Muscle of back (tissue), 11 donors: Measurements from ENCODE around the gene KRT33A. TPM values are rescaled to one million over a fixed set of nuclear protein-coding genes. Genes with fewer than 3 reads are reported as not detected.

Source experiments
- DNase-seq, 3 donors: peaks; one replicate each; pipeline versions ENCODE4 v3.0.0 to v3.0.0-alpha.2; 2013
- polyA plus RNA-seq, 10 donors: library from polyadenylated mRNA; unstranded; fragments of 120-200 nt; gene quantifications; one replicate each; pipeline ENCODE4 v1.2.1, GENCODE V29; 2013; ENCODE audit not compliant: insufficient read length in 10 of 10

KRT33A gene
- polyA plus RNA-seq, 10 donors = not detected

- DNase-seq = no peak
These were observed 46.5 kb downstream of the KRT33A start for GRCh38 chr17:41304091-41304490.

- no peak for DNase-seq
These were observed 47.6 kb downstream of the KRT33A start for GRCh38 chr17:41302981-41303380.

- no peak for DNase-seq
These were observed 48.4 kb downstream of the KRT33A start, which contains the start of gene KRTAP29-1 for GRCh38 chr17:41301916-41302901. Gene KRTAP29-1 (minus strand): TSS chr17:41302851. CDS start chr17:41302851, 0 bp downstream.

- DNase-seq = no peak
These were observed 49.3 kb downstream of the KRT33A start for GRCh38 chr17:41301204-41301790.

- DNase-seq = no peak
These were observed 52.0 kb downstream of the KRT33A start for GRCh38 chr17:41298458-41299135.

GRCh38 chr17:41296846-41297245, 53.8 kb downstream of the KRT33A start:
- no peak for DNase-seq

Other genes starting within 250 kb of the KRT33A start
- gene KRTAP4-16, start 248.6 kb downstream of the KRT33A start, polyA plus RNA-seq = not detected
- gene KRTAP4-9, start 245.4 kb downstream of the KRT33A start, polyA plus RNA-seq = not detected
- not detected for gene KRTAP4-11, start 232.5 kb downstream of the KRT33A start, polyA plus RNA-seq
- gene KRTAP4-12, start 226.6 kb downstream of the KRT33A start, polyA plus RNA-seq = not detected
- gene KRTAP4-6, start 210.3 kb downstream of the KRT33A start, polyA plus RNA-seq = not detected
- gene KRTAP4-5, start 201.0 kb downstream of the KRT33A start, polyA plus RNA-seq = not detected
- gene KRTAP4-4, start 190.1 kb downstream of the KRT33A start, polyA plus RNA-seq = not detected
- gene KRTAP4-3, start 182.6 kb downstream of the KRT33A start, polyA plus RNA-seq = not detected
- not detected for gene KRTAP4-2, start 172.6 kb downstream of the KRT33A start, polyA plus RNA-seq
- gene KRTAP4-1, start 165.9 kb downstream of the KRT33A start, polyA plus RNA-seq = not detected
- not detected for gene KRTAP9-1, start 160.9 kb downstream of the KRT33A start, polyA plus RNA-seq
- gene KRTAP9-2, start 124.2 kb downstream of the KRT33A start, polyA plus RNA-seq = not detected
- gene KRTAP9-3, start 118.4 kb downstream of the KRT33A start, polyA plus RNA-seq = not detected
- gene KRTAP9-8, start 112.8 kb downstream of the KRT33A start, polyA plus RNA-seq = not detected
- not detected for gene KRTAP9-4, start 101.1 kb downstream of the KRT33A start, polyA plus RNA-seq
- not detected for gene KRTAP9-9, start 95.4 kb downstream of the KRT33A start, polyA plus RNA-seq
- under 1 TPM in 5 of 10 donors, not detected in 5; 0.15 to 0.30 (median 0.27) TPM for gene KRTAP9-6, start 85.5 kb downstream of the KRT33A start, polyA plus RNA-seq
- not detected for gene KRTAP9-7, start 75.1 kb downstream of the KRT33A start, polyA plus RNA-seq
- not detected for gene KRTAP29-1, start 48.0 kb downstream of the KRT33A start, polyA plus RNA-seq
- not detected for gene KRTAP16-1, start 41.5 kb downstream of the KRT33A start, polyA plus RNA-seq
- not detected for gene KRTAP17-1, start 35.1 kb downstream of the KRT33A start, polyA plus RNA-seq
- gene KRT33B, start 19.0 kb upstream of the KRT33A start, polyA plus RNA-seq = under 1 TPM in 6 of 10 donors, not detected in 4; 0.09 to 0.26 (median 0.18) TPM
- under 1 TPM in 1 of 10 donors, not detected in 9; 0.12 TPM for gene KRT34, start 31.5 kb upstream of the KRT33A start, polyA plus RNA-seq
- 1 to 10 TPM; 3.3 to 6.5 (median 4.7) TPM for gene KRT31, start 46.8 kb upstream of the KRT33A start, polyA plus RNA-seq
- gene KRT37, start 73.8 kb upstream of the KRT33A start, polyA plus RNA-seq = not detected
- not detected for gene KRT38, start 90.2 kb upstream of the KRT33A start, polyA plus RNA-seq
- under 1 TPM in 1 of 10 donors, not detected in 9; 0.11 TPM for gene KRT32, start 116.6 kb upstream of the KRT33A start, polyA plus RNA-seq
- gene KRT35, start 130.3 kb upstream of the KRT33A start, polyA plus RNA-seq = not detected
- not detected for gene KRT36, start 139.1 kb upstream of the KRT33A start, polyA plus RNA-seq
- gene KRT13, start 154.8 kb upstream of the KRT33A start, polyA plus RNA-seq = 100 to 1,000 TPM in 1 of 10 donors, 10 to 100 TPM in 1, under 1 TPM in 4, not detected in 4; 0.31 to 228 (median 0.67) TPM
- 100 to 1,000 TPM in 1 of 10 donors, 10 to 100 TPM in 1, under 1 TPM in 3, not detected in 5; 0.10 to 122 (median 0.89) TPM for gene KRT15, start 168.1 kb upstream of the KRT33A start, polyA plus RNA-seq
- 10 to 100 TPM in 2 of 10 donors, 1 to 10 TPM in 2, under 1 TPM in 5, not detected in 1; 0.50 to 68.0 (median 0.83) TPM for gene KRT19, start 177.5 kb upstream of the KRT33A start, polyA plus RNA-seq
- under 1 TPM in 2 of 10 donors, not detected in 8; 0.08 to 0.19 TPM for gene KRT9, start 221.2 kb upstream of the KRT33A start, polyA plus RNA-seq
- 10 to 100 TPM in 2 of 10 donors, under 1 TPM in 5, not detected in 3; 0.26 to 72.1 (median 0.46) TPM for gene KRT14, start 236.1 kb upstream of the KRT33A start, polyA plus RNA-seq